ENCODE measurements around the gene MAD2L1BP. TPM values are rescaled to one million over a fixed set of nuclear protein-coding genes. Genes with fewer than 3 reads are reported as not detected.
A peak's percentile ranks its signal among the peaks of the same experiment; 100 is the strongest.

The MAD2L1BP gene
- total RNA-seq (2016; rRNA removed; fragmentation: Illumina TruSeq; extraction: Trizol) (54.2 and 69.8 TPM in 2 replicates), polyA plus RNA-seq (2011; rRNA removed) (55.5 and 57.8 TPM in 2 replicates), polyA minus RNA-seq (2011; rRNA and poly(A)+ RNA removed; ENCODE audit: low replicate concordance) (61.4 and 71.9 TPM in 2 replicates), Bru-seq, nascent RNA (percentile 74 among the genes with signal in this experiment), BruChase-seq, experiment 1, labeled RNA remaining after a 6-hour chase (percentile 74 among the genes with signal in this experiment), BruChase-seq, experiment 2, labeled RNA remaining after a 2-hour chase (percentile 80 among the genes with signal in this experiment)
- 19.9 and 20.6 TPM in 2 replicates for total RNA-seq (2016; cell fraction: cytosol; rRNA removed; fragmentation: Illumina TruSeq; extraction: Trizol; ENCODE audit: low read depth)
- 51.2 and 74.6 TPM in 2 replicates for total RNA-seq (2016; cell fraction: insoluble cytoplasmic fraction; rRNA removed; fragmentation: Illumina TruSeq; extraction: Trizol)
- 31.1 and 31.4 TPM in 2 replicates for total RNA-seq (2016; cell fraction: membrane; rRNA removed; fragmentation: Illumina TruSeq; extraction: Trizol)
- total RNA-seq (2016; cell fraction: nucleus; rRNA removed; fragmentation: Illumina TruSeq; extraction: Trizol) = 23.1 and 28.7 TPM in 2 replicates
- 66.7 and 73.3 TPM in 2 replicates for polyA plus RNA-seq (2011; cell fraction: cytosol; rRNA removed)
- polyA plus RNA-seq (2011; cell fraction: nucleus; rRNA removed) = 28.1 and 41.3 TPM in 2 replicates
- polyA plus RNA-seq (2012) = 25.3 and 25.7 TPM in 2 replicates
- 6.9 and 7.7 TPM in 2 replicates for polyA plus RNA-seq (2016; cell fraction: cytosol; fragmentation: Illumina TruSeq; extraction: Trizol; ENCODE audit: low read depth)
- 65.0 and 72.9 TPM in 2 replicates for polyA plus RNA-seq (2016; cell fraction: insoluble cytoplasmic fraction; fragmentation: Illumina TruSeq; extraction: Trizol; ENCODE audit: low read depth)
- polyA plus RNA-seq (2016; cell fraction: membrane; fragmentation: Illumina TruSeq; extraction: Trizol; ENCODE audit: low read depth) = 10.2 and 12.3 TPM in 2 replicates
- 46.3 and 54.1 TPM in 2 replicates for polyA plus RNA-seq (2016; cell fraction: nucleus; fragmentation: Illumina TruSeq; extraction: Trizol; ENCODE audit: insufficient read depth, low read depth)
- polyA minus RNA-seq (2011; cell fraction: cytosol; rRNA and poly(A)+ RNA removed) = 21.1 and 25.8 TPM in 2 replicates
- polyA minus RNA-seq (2011; cell fraction: nucleus; rRNA and poly(A)+ RNA removed) = 13.6 and 19.1 TPM in 2 replicates
- long read RNA-seq, experiment 1, transcript MAD2L1BP-201 (3 exons, 1,301 nt) = major isoform, 53 of 58 reads
- long read RNA-seq, experiment 1, partial matches to known transcripts = 5 of 58 reads
- long read RNA-seq, experiment 1, other reads (novel, unspliced or antisense) = 0 of 58 reads
- long read RNA-seq, experiment 2, transcript MAD2L1BP-201 (3 exons, 1,301 nt) = major isoform, 79 of 97 reads
- long read RNA-seq, experiment 2, partial matches to known transcripts = 14 of 97 reads
- long read RNA-seq, experiment 2, other reads (novel, unspliced or antisense) = 2 of 97 reads

GRCh38 chr6:43635387-43636307, at the start of gene MAD2L1BP:
MAD2L1BP (plus strand) TSS chr6:43635840; CDS start chr6:43635876, 36 bp downstream.
- Histone ChIP-seq H3K4me1 (ENCODE audit: insufficient read depth, low read length) (peaks cover 45% of the 10 kb centered on the region), H2AFZ (ENCODE audit: low read length) (peak within 1 kb of the TSS; percentile 74), H3K4me2 (ENCODE audit: low read depth, low read length) (peak within 1 kb of the TSS; percentile 98), H3K79me2 (ENCODE audit: insufficient read depth, low read length) (peaks cover 30% of the 10 kb centered on the region), H3K27me3 (ENCODE audit: control insufficient read depth in 1 of 2, insufficient read depth in 2 of 2, low read length in 2 of 2) (no peaks in the 10 kb centered on the region; a peak in 1 of 5 replicates), H3K9me3 (ENCODE audit: low read length) (no peaks in the 10 kb centered on the region), H4K20me1 (ENCODE audit: insufficient read depth, low read length) (no peaks in the 10 kb centered on the region), H3K27ac (ENCODE audit: extremely low read length, insufficient read depth, low read length) (peak within 1 kb of the TSS; percentile 68), H3K4me3 (replicated peaks in 1 of 3; ENCODE audit: insufficient read depth in 1 of 3, low read depth in 2 of 3, low read length in 3 of 3) (peak within 1 kb of the TSS; percentile 83 to 98 (median 88)), H3K9ac (ENCODE audit: insufficient read depth, low read depth, low read length) (peak within 1 kb of the TSS; percentile 91), H3K36me3 (replicated peaks in 1 of 2; ENCODE audit: control insufficient read depth in 1 of 2, insufficient read depth in 2 of 2, low read length in 2 of 2) (peaks cover 10 to 21% of the 10 kb centered on the region in 2 experiments; a peak in 4 of 5 replicates)
- BruUV-seq (replicated peaks) = no TSS peak
- peak; percentile 55 for FAIRE-seq
- intact Hi-C loops (cut with micrococcal nuclease; ENCODE audit: unreplicated experiment) = no loop called here
- in situ Hi-C loops (cut with HindIII; ENCODE audit: extremely low pct_ligation_motif_present, low pct_unique_long_range_greater_than_20kb) = no loop called here
- POLR2A ChIA-PET = interaction anchor here (0.6 to 2.6 kb wide), 23 partner anchors 9 to 559 kb away, joined by 3 to 32 read pairs (median 3); partner anchors contain the start of genes POLH, RSPH9, VEGFA and XPO5
- ATAC-seq = peak; percentile 89
- CTCF ChIA-PET (ENCODE audit: low intra/inter-chr PET ratio, low total read pairs) = no interaction called here
- 7% methylated on average over 47 of the region's 48 CpGs for WGBS (ENCODE audit: low lambda C conversion rate)
- DNase-seq (ENCODE audit: low spot score) = peak; percentile 81
- TF ChIP-seq CSRNP1 (CRISPR knock-in tag; IDR thresholded peaks at IDR 0.05) (peak; percentile 86), ZBTB1 (CRISPR knock-in tag; IDR thresholded peaks at IDR 0.05; ENCODE audit: borderline replicate concordance) (peak; percentile 77; the same call in 1 of the 2 replicates), ZNF646 (CRISPR knock-in tag; IDR thresholded peaks at IDR 0.05) (no peak), SALL1 (CRISPR knock-in tag; IDR thresholded peaks at IDR 0.05) (peak; percentile 95), NFATC3 (CRISPR knock-in tag; IDR thresholded peaks at IDR 0.05) (0 out of 2 replicates have a peak, but pooled peaks have one; percentile 11), ZNF816 (CRISPR knock-in tag; IDR thresholded peaks at IDR 0.05; ENCODE audit: borderline replicate concordance) (peak; percentile 86; the same call in 1 of the 2 replicates), SP4 (CRISPR knock-in tag; IDR thresholded peaks at IDR 0.05) (peak; percentile 67; the same call in 1 of the 2 replicates), ELF3 (CRISPR knock-in tag; IDR thresholded peaks at IDR 0.05) (peak; percentile 99)
